ENCODE results near the gene NUP153. TPM values are rescaled to one million over a fixed set of nuclear protein-coding genes. Genes with fewer than 3 reads are reported as not detected.

The NUP153 gene
- total RNA-seq, 1 donor from 2014 or later: 31.0 TPM

- DNase-seq (ENCODE audit: low read depth): peak; percentile 44
Observed at GRCh38 chr6:17666646-17667045, 40.1 kb downstream of the NUP153 start.

- DNase-seq (ENCODE audit: low read depth): no peak
Observed at GRCh38 chr6:17665132-17665531, 41.6 kb downstream of the NUP153 start.

- no peak for DNase-seq (ENCODE audit: low read depth)
Observed at GRCh38 chr6:17663226-17663625, 43.5 kb downstream of the NUP153 start.

- no peak for DNase-seq (ENCODE audit: low read depth)
Observed at GRCh38 chr6:17662585-17662984, 44.1 kb downstream of the NUP153 start.

- no peak for DNase-seq (ENCODE audit: low read depth)
Observed at GRCh38 chr6:17656644-17657043, 50.1 kb downstream of the NUP153 start.

GRCh38 chr6:17656092-17656491 lies 50.6 kb downstream of the NUP153 start:
- no peak for DNase-seq (ENCODE audit: low read depth)

GRCh38 chr6:17653198-17653882 lies 53.4 kb downstream of the NUP153 start:
- no peak for DNase-seq (ENCODE audit: low read depth)

- DNase-seq (ENCODE audit: low read depth): no peak
Observed at GRCh38 chr6:17650656-17651309, 55.9 kb downstream of the NUP153 start.

- DNase-seq (ENCODE audit: low read depth): no peak
Observed at GRCh38 chr6:17648745-17649144, 58.0 kb downstream of the NUP153 start.

GRCh38 chr6:17640477-17640917 lies 66.2 kb downstream of the NUP153 start:
- no peak for DNase-seq (ENCODE audit: low read depth)

- DNase-seq (ENCODE audit: low read depth): peak; percentile 41
Observed at GRCh38 chr6:17638212-17638715, 68.5 kb downstream of the NUP153 start.

- no peak for DNase-seq (ENCODE audit: low read depth)
Observed at GRCh38 chr6:17635568-17635967, 71.2 kb downstream of the NUP153 start.

GRCh38 chr6:17633465-17634188 lies 73.1 kb downstream of the NUP153 start:
- DNase-seq (ENCODE audit: low read depth): no peak

GRCh38 chr6:17632934-17633333 lies 73.8 kb downstream of the NUP153 start:
- no peak for DNase-seq (ENCODE audit: low read depth)

GRCh38 chr6:17630511-17631073 lies 76.1 kb downstream of the NUP153 start:
- no peak for DNase-seq (ENCODE audit: low read depth)

- no peak for DNase-seq (ENCODE audit: low read depth)
Observed at GRCh38 chr6:17629824-17630510, 76.8 kb downstream of the NUP153 start.

GRCh38 chr6:17628873-17629272 lies 77.9 kb downstream of the NUP153 start:
- no peak for DNase-seq (ENCODE audit: low read depth)

GRCh38 chr6:17624396-17624795 lies 82.3 kb downstream of the NUP153 start:
- DNase-seq (ENCODE audit: low read depth): no peak

GRCh38 chr6:17622144-17622543 lies 84.6 kb downstream of the NUP153 start:
- DNase-seq (ENCODE audit: low read depth): peak; percentile 9

- no peak for DNase-seq (ENCODE audit: low read depth)
Observed at GRCh38 chr6:17621003-17621402, 85.7 kb downstream of the NUP153 start.

GRCh38 chr6:17615794-17616193 lies 90.9 kb downstream of the NUP153 start:
- DNase-seq (ENCODE audit: low read depth): no peak
